Globus pallidus (tissue), 1 donor: Measurements from ENCODE around the gene IFI16.
"Not testable (repeated sequence)": the region's sequence is repeated elsewhere in the genome, so short reads cannot be mapped to it uniquely, and the experiment has no call there.

Experiments used
- DNase-seq: peaks from one replicate; pipeline ENCODE4 v3.0.0-alpha.2; 2015; ENCODE audit warnings: low spot score

Gene IFI16

DNA sequence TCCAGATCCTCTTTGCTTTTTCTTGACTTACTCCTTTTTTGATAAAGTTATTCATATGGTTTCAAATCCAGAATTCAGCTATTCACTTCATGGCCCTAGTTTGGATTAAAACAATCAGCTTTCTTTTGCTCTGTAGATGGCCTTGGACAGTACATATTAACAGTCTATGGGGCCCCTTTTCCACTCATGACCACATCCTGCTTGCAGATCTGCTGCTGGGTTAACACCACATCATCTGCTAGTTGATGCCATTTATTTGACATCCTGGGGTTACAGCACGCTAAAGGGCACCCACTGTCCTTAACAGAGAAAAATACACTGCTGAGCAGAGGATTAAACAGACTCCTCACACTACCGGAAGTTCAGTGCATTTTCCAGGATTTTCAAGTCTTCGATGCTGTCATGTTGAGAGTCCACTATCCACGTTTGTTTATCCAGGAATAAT, 941 bp upstream of the IFI16 start:
- peak; percentile 28 for DNase-seq

- DNase-seq = peak; percentile 46
Measured at GRCh38 chr1:159009287-159009686, 420 bp upstream of the IFI16 start.

DNA sequence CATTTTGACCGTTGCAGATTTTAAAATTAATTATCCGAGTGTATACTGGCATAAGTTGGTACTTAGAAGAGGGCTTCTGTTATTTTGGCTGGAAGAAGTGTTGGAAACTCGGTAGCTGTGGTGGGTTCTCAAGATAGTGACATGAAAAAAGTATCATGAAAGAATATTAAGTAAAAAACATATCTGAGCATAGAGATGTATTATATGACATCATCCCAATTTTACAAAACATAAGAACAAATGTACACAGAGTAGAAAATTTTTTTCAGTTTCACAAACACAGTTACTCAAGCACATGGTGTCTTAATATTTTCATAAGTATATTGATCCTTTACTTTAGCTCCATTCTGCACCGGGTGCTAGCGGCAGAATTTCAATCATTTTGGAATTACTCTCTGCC, 684 bp downstream of the IFI16 start:
- DNase-seq = no peak

DNA sequence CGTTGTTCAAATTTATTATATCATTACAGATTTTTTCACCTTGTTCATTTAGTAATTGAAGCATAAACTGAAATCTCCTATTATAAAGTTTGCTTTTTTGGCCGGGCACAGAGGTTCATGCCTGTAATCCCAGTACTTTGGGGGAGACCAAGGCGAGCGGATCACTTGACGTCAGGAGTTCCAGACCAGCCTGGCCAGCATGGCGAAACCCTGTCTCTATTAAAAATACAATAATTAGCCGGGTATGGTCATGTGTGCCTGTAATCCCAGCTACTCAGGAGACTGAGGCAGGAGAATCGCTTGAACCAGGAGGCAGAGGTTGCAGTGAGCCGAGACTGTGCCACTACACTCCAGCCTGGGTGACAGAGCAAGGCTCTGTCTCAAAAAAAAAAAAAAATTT, 1.3 kb downstream of the IFI16 start:
- not testable (repeated sequence) for DNase-seq

GRCh38 chr1:159011751-159012150, 2.0 kb downstream of the IFI16 start:
- DNase-seq = no peak

DNA sequence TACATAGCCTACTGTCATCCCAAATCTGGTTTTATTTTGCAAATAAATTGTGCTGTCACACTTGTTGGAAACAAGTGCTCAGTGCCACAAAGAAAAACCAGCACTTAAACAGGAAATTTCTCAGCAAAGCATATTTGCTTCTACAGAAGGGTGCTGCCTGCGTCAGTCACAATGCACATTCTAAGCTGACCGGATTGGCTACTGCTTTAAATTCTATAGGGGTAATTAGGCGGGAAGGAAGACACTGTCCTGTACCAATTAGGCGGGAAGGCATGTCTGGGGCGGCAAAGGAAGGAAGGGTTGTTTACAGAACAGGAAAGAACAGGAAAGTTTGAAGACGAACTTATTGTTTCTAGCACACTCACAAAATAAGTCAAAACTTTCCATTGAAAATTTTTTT, 2.8 kb downstream of the IFI16 start:
- DNase-seq = no peak

GRCh38 chr1:159014003-159014571, 4.4 kb downstream of the IFI16 start:
- no peak for DNase-seq

- DNase-seq = no peak
Measured at GRCh38 chr1:159014851-159015250, 5.1 kb downstream of the IFI16 start.

DNA sequence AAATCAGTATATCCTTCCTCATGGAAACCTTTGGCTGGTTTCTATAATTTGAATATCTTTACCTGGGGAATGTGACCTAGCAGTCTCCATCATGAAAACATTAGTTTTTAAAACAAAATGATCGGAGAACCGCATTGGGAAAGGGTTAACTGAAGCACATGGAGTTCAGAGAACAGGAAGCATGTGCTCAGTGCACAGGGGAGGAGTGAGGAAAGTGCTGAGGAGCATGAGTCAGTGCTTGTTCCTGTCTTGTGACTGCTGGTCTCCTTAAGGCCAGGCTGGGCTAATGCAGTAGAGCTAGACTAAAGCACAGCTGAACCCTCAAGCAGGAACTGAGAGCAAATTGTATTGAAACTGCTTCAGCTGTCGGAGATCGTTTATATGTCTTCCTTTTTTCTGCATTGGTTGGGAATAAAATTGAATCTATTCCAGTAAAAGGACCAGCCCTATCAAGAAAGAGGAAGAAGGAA, 5.8 kb downstream of the IFI16 start:
- peak; percentile 66 for DNase-seq

- DNase-seq = no peak
Measured at GRCh38 chr1:159023723-159024122, 14.0 kb downstream of the IFI16 start.

GRCh38 chr1:159025043-159025442, 15.3 kb downstream of the IFI16 start:
- DNase-seq = no peak

GRCh38 chr1:159026841-159027240, 17.1 kb downstream of the IFI16 start:
- not testable (repeated sequence) for DNase-seq

GRCh38 chr1:159030311-159030710, 20.6 kb downstream of the IFI16 start:
- DNase-seq = no peak

- no peak for DNase-seq
Measured at GRCh38 chr1:159030877-159031447, 21.3 kb downstream of the IFI16 start.

GRCh38 chr1:159040206-159040605, 30.5 kb downstream of the IFI16 start:
- no peak for DNase-seq

DNA sequence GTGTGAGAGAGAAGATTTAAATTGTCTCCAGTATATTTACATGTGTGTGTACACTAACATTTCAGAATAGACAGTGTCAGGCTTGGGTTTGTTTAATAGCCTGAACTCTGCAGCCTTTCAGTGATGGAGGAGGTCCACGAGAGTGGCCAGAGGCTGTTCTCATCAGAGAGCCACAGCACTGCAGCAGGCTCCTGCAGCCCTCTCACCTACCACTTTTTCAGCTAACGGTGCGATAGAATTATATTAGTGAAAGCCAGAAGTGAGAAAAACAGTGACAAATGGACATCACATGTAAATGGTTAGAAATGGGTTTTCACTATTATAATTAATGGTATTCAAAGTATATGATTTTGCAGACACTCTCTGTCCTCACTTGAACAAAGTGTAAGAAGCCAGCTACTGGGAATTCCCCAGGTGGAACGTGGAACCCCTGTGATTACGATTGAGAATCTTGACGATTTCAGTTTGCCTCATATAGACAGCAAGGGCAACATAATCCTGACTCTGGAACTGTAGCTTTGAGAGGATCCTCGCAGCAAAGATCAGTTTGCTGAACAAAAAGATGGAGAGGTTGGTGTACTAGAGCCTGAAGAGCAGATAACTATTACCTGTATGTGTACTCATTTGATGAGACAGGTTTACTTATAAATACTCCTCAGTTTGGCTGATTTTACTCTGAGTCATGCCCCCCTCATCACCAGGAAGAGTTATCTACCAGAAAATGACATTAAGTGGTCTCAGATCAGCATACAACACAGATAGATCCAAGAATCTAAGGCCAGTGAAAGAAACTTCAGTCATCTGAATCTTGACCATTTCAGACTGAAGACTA, 31.4 kb downstream of the IFI16 start:
- DNase-seq = no peak

DNA sequence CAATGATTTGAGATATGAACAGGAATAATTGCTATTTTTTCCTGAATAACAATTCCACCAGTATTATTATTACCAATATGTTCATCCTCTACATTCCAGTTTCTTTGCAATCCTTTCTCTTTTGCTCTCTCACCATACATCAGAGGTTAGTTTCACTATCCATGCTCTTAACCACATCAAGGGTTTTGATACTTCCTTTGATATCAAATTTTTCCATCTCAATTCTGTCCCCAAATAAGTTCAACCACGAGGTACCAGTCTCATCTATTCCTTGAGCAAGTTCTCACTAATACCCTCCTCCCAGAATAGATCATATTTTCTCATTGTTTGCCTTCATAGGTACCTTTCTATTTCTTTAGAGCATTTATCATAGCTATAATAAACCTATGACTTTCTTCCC, 36.8 kb downstream of the IFI16 start:
- not testable (repeated sequence) for DNase-seq

DNA sequence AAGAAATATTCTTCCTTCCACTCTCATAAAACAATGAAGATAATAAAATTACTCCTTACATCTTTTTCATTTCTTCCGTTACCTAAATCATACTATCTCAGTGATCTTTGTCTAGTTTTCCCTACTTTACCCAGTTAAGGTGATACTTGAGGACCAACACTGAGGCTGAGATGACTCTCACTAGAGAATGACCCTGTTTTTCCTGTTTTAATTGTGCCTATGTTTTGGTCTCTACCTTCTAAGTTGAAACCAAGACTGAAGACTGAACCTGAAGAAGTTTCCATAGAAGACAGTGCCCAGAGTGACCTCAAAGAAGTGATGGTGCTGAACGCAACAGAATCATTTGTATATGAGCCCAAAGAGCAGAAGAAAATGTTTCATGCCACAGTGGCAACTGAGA, 41.7 kb downstream of the IFI16 start:
- DNase-seq = no peak

GRCh38 chr1:159054427-159054826, 44.7 kb downstream of the IFI16 start:
- no peak for DNase-seq

DNA sequence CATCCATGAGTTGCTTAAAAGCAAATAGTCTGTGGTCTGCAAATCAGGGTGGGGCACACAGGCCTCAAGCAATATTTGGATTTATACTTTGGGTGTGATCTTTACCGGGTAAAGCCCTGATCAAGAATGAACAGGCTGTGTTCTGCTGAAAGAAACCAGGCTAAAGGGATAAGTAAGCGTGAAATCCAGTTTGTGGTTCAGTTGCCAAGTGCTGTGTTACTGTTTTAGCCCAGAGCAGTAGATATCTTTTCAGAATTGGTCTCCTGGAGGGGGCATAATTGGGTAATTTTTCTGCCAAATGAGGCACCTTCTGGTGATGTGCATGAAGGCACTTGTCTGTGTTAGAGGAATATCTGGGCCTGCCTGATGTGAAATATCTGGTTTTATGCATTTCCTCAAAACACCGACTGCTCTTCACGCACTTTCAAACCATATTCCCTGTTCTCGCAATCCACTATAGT, 45.5 kb downstream of the IFI16 start:
- DNase-seq = no peak

DNA sequence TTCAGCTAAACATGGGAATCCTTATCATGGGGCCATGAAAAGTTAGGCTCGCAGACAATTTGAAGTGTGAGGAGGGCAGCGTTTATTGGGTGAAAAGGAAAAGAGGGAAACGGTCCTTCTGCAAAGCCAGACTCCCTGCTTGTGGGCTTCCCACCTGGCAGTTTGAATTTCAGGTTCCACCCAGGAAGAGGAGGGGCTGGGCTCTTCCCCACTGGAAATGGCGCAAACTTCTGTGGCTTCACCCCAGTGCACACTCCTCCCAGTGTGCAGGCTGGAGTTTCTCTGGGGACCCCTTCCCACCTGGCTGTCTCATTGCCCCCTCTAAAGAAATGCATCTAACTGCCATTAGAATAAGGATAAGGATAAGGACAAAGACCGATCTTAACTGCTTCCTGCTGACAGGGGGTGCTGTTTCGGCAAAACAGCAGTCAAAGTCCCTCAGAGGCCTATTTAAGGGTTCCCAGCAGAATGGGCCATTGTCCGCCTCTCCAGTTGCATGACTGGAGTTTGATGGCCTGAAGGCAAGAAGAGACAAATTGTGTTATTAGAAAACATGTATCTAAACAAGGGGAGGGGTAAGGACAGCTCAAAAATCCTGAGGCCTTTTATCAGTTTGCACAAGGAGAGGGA, 46.5 kb downstream of the IFI16 start:
- peak; percentile 66 for DNase-seq

- DNase-seq = no peak
Measured at GRCh38 chr1:159058751-159059150, 49.0 kb downstream of the IFI16 start.

- no peak for DNase-seq
Measured at GRCh38 chr1:159065106-159065505, 55.4 kb downstream of the IFI16 start.
